ENCODE data around the gene FAM227A.

Gene FAM227A

DNA sequence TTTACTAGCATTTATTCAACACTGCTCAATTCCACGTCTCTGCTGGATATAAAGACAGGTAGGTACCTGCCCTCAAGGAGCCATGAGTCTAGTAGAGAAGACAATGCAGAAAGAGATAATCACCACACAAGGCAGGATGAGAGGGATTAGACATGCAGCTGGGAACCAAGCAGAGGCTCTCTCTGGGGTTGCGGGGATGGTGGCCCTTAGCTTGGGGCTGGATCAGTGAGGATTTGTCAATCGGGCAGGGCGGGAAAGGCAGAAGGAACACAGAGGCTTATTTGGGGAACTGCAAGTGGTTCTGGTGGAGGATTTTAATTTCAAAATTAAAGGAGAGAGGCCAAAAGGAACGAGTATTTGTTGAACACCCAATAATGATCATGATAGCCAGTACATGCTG lies 77.7 kb downstream of the FAM227A start:
- H3K27ac ChIP-seq, result no peak overlapping the region
- TF ChIP-seq, protein P1, sequence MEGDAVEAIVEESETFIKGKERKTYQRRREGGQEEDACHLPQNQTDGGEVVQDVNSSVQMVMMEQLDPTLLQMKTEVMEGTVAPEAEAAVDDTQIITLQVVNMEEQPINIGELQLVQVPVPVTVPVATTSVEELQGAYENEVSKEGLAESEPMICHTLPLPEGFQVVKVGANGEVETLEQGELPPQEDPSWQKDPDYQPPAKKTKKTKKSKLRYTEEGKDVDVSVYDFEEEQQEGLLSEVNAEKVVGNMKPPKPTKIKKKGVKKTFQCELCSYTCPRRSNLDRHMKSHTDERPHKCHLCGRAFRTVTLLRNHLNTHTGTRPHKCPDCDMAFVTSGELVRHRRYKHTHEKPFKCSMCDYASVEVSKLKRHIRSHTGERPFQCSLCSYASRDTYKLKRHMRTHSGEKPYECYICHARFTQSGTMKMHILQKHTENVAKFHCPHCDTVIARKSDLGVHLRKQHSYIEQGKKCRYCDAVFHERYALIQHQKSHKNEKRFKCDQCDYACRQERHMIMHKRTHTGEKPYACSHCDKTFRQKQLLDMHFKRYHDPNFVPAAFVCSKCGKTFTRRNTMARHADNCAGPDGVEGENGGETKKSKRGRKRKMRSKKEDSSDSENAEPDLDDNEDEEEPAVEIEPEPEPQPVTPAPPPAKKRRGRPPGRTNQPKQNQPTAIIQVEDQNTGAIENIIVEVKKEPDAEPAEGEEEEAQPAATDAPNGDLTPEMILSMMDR (IDR thresholded peaks at IDR 0.05), result no peak
- TF ChIP-seq ZFX (IDR thresholded peaks at IDR 0.05; ENCODE audit: borderline replicate concordance), result no peak

DNA sequence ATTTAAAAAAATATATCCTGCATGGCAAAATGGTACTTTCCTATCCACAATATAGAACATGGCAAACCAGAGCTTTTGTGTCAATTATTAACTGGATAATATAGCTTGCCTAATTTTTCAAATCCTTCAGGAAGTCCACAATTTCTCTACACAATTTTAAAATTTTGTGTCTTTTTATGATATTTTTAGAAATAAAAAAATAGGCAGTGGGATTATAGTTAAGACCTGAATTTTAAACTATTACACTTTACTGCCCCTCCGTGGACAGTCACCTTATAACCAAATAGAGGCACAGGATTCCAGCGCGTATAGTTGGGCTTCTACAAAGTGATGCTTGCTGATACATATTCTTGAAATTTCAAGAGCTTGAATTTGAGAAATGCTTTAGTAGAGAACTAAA lies 84.1 kb downstream of the FAM227A start:
- no peak for TF ChIP-seq ZFX (IDR thresholded peaks at IDR 0.05; ENCODE audit: borderline replicate concordance)
- TF ChIP-seq, protein P1 (IDR thresholded peaks at IDR 0.05), result peak; percentile 77
- H3K27ac ChIP-seq, result no peak overlapping the region

DNA sequence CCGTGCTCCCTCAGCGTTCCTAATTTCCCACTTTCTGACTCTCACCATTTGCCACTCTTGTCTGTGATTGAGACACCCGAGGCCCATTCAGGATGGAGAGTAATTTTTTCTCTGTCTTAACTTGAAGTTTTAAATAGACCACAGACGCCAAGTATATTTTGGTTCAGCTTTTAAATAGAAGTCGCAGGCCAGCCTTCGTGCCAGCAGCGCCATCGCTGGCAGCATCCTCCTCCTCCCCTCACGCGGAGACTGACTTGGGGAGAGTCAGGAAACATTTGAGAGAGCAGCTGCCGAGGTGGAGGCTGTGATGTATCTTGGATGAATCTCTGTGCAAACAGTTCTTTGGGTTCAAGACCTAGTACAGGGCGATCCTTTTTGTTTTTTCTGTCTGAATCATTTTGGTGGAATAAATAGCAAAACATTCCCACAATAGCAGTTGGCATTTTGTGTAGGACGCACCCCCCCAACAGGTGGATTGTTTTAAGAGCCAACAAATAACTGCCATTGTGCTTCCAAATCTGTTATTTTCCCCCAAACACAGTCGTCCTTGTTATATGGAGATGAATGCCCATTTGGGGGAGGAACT lies 85.3 kb downstream of the FAM227A start:
- H3K27ac ChIP-seq, result peak overlapping the region; percentile 73
- TF ChIP-seq ZFX (IDR thresholded peaks at IDR 0.05; ENCODE audit: borderline replicate concordance), result no peak
- TF ChIP-seq, protein P1 (IDR thresholded peaks at IDR 0.05), result peak; percentile 27; the same call in 1 of the 2 replicates

DNA sequence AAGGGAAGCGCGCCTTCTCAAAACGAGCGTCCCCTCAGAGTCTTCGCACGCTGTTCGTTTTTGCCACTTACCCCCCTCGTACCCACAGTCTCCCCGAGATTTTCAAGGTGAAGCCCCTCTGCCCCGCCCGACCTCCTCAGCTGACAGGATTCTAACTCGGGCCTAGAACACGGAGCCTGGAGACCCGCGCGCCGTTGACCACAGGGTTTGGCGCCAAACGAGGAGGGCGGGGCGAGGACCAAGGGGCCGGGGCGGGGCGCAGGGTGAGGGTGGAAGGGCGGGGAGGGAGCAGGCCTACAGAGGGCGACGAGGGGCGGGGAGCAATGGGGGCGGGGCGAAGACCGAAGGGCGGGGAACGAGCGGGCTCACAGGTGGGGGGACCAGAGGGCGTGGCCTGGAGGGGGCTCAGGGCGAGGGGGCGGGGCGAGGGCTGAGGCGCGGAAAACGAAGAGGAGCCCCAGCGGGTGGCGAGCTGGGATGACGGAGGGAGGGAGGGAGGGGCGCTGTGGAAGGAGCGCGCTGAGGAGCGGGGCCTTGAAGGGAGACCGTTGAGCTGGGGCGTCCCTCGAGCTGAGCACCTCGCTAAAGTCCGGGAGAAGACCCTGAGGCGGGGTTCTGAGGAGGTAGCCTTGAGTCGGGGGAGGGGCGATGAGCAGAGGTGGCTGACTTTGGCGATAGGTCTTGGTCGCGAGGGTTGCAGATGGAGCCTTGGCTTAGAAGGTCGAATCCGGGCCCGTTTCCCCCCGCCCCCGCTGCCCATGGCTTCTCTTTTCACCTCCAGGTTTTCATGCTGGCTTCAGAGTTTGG lies 86.0 kb downstream of the FAM227A start, which contains the start of gene DMC1:
Gene DMC1 (minus strand): TSS at position 212 of the 807 bp plus-strand sequence. CDS start 1,927 bp downstream, outside the sequence.
- H3K27ac ChIP-seq, result peak within 1 kb of the TSS; percentile 73
- no peak for TF ChIP-seq ZFX (IDR thresholded peaks at IDR 0.05; ENCODE audit: borderline replicate concordance)
- TF ChIP-seq, protein P1 (IDR thresholded peaks at IDR 0.05), result no peak

DNA sequence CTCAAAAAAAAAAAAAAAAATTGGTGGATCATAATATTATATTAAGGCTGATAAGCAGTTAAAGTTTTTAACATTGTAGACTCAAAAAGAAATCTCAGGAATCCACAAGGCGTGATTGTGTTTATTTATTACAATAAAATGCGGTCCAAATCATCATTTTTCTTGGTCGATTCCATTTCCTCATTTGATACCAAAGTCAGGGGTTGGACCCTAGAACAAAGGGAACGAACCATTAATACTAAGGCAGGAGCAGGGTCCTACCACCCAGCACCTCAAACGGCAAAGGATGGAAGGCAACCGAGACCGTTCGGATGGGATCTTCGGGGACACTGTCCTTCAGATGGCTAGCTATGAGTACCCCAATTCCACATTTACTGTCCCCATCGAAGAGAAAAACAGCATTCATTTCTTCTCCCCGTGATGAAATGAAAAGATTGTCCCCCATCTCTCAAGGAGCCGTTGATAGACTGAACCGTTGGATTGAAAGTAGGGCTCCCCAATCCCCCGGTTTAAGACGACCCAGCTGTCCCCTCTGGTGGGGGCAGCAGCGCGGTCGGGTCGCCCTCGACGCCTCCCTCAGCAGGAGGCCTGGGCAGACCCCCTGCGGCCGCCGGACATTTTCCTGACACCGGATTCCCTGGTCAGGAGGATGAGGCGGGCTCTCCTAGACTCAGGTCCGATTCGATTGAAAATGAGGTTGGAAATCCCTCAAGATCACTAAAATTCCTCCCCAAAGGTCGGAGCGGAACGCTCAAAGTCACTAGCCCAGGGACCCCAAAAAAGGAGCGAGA lies 86.8 kb downstream of the FAM227A start:
- peak overlapping the region; percentile 73 for H3K27ac ChIP-seq
- no peak for TF ChIP-seq ZFX (IDR thresholded peaks at IDR 0.05; ENCODE audit: borderline replicate concordance)
- TF ChIP-seq, protein P1 (IDR thresholded peaks at IDR 0.05), result no peak

DNA sequence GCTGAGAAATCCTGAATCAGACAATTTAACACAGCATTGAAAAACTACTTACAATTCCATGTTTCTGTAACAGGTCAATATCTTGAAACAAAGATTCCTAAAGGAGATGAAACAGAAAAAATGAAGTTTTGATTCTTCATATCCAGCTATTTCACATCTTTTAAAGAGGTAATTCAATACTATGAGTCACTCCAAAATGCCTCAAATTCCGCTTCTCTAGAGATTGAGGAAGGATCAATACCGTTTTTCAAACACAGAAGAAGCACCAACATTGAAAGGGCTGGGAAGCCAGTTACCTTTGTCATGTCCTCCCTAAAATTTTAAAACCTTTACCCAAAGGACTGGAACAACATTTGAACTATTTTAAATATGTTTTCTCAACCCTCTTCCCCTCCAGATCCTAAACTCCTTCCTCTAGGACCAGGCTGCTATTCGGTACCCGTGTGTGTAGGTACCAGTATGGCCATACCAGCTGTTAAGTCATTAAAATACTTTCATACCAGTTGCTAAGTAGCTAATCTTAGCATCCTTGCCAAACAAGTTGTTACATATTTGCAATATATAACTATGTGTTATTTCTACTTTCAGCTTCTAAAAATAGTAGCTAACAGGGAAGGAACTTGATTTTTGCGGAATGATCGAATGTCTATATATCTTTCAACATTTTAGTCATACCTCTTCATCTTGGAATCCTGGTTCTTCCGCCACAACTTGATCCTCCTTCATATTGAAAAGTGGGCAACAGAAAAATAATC lies 88.5 kb downstream of the FAM227A start:
- TF ChIP-seq, protein P1 (IDR thresholded peaks at IDR 0.05), result no peak
- no peak for TF ChIP-seq ZFX (IDR thresholded peaks at IDR 0.05; ENCODE audit: borderline replicate concordance)
- no peak overlapping the region for H3K27ac ChIP-seq

Data from 22Rv1 (cell line).